NCI-H2171 treated with DMSO at 0.1 percent for 48 hours (cell line): ENCODE measurements around the gene C16orf96.
A peak's percentile ranks its signal among the peaks of the same experiment; 100 is the strongest.

Experiments
- DNase-seq: peaks from one replicate; lab custom pipeline; 2025; lab: John Stamatoyannopoulos, UW

C16orf96 gene

GRCh38 chr16:4601036-4601863, 45.1 kb downstream of the C16orf96 start:
- DNase-seq = no peak

DNA sequence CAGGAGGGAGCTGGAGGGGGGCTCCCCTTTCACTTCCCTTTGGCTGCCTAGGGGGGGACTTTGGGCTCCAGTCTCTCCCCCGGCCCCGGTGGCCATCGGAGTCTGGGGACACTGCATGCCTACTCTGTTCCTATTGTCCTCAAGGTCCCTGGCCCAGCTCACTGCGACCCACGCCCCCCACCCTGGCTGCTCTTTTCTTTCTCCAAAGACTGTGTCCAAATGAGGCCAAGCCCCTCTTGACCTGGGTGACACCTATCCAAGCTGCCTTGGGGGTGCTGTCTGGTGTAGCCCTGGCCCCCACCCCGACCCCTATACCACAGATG, 45.7 kb downstream of the C16orf96 start:
- DNase-seq = no peak

GRCh38 chr16:4602331-4602730, 46.2 kb downstream of the C16orf96 start:
- DNase-seq = no peak

GRCh38 chr16:4603624-4604170, 47.6 kb downstream of the C16orf96 start:
- no peak for DNase-seq

GRCh38 chr16:4604401-4604800, 48.3 kb downstream of the C16orf96 start:
- no peak for DNase-seq

DNA sequence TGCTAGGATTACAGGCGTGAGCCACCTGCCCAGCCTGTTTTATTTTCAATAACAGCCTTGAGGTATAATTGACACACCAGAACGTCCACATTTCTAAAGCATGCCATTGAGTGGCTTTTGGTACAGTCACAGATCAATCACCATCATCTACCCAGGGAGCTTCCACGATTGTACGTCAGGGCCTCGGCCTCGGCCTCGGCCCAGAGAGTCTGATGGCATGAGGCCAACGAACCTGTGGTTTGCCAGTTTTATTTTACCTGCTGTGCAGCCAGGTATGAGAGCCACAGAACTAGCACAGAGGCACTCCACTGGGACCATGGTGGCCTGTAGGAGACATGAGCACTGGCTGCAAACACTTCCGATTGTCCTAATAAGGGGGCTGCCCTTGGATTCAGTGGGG, 50.2 kb downstream of the C16orf96 start:
- no peak for DNase-seq

- DNase-seq = no peak
These were observed 51.9 kb downstream of the C16orf96 start for GRCh38 chr16:4607841-4608703.

GRCh38 chr16:4608704-4608980, 52.5 kb downstream of the C16orf96 start:
- no peak for DNase-seq

GRCh38 chr16:4609200-4610010, 53.3 kb downstream of the C16orf96 start:
- DNase-seq = no peak

- no peak for DNase-seq
These were observed 54.2 kb downstream of the C16orf96 start for GRCh38 chr16:4610011-4611005.

DNA sequence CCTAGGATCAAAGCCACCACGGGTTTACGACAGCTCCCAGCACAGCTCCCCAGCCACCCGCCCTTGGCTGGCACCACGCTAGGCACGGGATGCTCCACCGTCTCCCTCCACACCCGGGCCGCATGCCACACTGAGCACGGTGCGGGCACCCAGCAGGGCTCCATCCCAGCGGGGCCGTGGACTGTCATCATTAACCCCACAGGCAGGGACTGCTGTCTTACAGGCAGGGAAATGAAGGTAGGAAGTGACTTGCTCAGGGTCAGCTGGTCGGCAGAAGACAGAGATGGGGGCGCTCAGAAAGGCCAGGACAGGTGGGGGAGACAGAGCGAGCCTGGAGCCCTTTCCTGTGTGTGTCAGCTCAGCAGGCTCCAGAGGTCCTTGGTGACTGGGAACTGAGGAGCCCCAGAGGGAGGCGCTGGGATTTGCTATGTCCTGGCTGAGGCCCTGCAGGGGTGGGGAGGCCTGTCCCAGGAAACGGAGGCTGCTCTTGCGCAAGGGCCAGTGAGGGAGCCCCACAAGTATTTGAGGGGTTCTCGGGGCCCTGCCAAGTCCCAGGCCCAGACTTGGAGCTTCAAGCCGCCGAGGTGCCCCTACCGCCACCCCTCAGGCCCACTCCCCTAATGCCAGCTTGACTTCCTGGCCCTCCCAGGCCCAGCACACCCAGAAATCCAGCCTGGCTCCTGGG, 55.3 kb downstream of the C16orf96 start:
- DNase-seq = no peak

DNA sequence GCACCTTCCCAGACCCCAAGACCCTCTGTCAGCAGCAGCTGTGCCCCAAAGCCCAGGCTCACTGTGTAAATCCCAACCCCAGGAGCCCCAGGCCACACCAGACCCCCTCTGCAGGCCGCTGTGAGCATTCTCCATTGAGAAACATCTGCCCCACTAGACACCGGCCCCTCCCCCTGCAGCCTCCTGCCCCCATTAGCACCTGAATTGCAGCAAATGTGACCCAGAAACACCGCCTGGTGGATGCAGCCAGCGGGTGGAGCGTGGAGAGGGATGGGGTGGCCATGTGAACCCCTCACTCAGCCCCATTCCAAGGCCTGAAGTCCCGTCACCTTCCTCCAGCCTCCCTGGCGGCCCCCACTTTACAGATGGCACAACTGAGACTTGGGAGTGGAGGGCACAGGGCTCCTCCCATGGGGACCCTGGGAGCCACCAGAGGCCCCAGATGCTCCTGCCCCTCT, 56.4 kb downstream of the C16orf96 start:
- no peak for DNase-seq

DNA sequence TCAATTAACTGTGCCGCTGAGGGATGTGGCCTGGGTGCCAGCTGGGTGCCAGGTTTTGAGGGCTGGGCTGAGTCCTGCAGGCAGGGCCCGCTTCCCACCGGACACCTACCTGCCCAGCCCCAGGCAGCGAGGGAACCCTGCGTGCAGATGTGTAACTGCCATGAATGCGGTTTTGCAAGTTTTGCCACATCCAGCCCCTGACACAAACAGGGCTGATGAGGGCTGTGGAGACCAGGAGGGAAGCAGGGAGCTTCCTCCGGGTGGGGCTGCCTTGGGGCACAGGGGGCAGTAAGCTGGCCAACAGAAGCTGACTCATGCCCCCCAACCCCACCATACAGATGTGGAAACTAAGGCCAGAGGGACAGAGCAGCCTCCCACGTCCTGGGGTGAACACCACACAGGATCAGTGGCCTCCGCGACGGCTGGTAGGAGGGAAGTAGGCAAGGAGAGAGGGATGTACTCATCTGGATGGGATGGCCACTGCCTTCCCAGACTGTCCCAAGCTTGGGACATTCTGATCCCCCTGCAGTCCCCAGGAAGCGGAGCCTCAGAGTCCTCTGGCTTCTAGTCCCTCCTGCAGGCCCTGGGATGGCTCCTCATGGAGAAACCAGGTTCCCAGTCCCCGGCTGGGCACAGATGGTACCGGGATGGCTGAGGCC, 57.0 kb downstream of the C16orf96 start:
- DNase-seq = no peak

DNA sequence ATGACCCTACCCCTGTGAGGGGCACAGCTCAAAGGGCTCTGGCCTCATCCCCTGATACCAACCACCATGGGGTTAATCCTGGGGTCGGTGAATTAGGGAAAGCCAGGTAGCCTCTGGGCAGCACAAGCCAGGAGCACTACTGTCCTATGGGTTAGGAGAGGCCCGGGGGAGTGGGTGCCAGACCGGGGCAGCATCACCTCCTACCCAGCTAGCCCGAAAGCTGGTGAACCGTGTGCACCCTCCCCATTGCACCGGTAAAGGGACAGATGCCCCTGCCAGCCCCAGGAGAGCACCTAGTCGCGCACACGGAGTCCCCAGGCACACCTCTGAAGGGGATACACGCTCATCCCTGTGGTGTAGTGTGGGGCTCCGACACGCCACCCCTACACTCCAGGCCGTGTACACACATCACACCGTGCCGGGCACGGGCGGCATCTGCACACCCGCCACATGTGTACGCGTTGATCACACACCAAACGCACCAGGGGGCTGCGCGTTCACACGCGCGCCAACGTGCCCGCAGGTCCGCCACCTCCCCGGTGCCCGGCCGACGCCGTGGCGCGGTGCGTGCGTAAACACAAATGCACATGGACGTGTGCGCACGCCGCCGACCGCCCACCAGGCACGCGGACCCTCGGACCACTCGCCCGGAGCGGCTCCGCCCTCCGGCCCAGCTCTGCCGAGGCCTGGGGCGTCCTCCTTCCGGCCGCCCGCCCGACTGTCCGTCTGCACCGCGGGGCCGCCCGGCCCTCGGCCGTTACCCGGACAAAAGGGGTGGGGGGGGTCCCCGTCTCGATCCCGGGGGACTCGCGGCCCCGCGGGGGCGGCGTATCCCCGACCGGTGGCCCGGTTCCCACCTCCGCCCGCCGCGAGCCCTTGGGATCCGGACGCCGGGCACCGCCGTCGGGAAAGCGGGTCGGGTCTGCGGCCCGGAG, 57.8 kb downstream of the C16orf96 start:
- DNase-seq = peak; percentile 38

GRCh38 chr16:4614571-4615383, 58.6 kb downstream of the C16orf96 start, which contains the start of gene UBALD1:
UBALD1 (minus strand) TSS chr16:4614888; CDS start chr16:4614797, 91 bp downstream.
- peak; percentile 77 for DNase-seq

DNA sequence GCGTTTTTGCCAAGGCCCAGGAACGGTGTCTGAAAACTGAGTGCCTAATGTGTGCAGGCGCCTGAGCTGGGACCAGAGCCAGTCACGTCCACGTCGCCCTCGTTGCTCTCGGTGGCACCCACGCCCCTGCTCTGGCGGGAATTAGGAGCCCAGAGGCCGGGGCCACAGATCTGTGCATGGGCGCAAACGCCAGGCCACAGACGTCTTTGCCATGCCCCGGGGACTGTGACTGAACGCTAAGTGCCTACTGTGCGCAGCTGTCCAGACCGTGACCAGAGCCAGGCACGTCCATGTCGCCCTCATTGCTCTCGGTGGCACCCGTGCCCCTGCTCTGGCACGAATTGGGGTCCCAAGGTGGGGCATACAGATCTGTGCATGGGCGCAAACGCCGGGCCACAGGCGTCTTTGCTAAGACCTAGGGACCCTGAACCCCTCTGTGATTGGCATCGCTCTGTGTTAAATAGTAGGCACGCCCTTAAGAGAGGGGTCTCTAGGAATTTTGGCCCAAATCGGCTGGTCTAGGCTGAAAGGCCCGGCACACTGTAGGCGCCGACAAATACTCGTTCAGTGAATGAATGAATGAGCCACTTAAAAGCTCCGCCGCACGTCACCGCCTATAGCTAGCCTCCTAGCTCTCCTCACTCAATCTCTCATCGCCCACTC, 59.4 kb downstream of the C16orf96 start:
- no peak for DNase-seq
